HepG2 (cell line): ENCODE data around the gene KAZN.

ENCODE experiments used
- RAD21 ChIP-seq: fragments of 450-650 bp; formaldehyde crosslinking; IDR thresholded peaks from 2 replicates; pipeline ENCODE4 v1.5.0; 2020; ENCODE audit warnings: mild to moderate bottlenecking
- SUZ12 ChIP-seq: fragments of 150-350 bp; IDR thresholded peaks from 2 replicates; pipeline ENCODE4 v1.6.1; 2014; ENCODE audit warnings: low read depth, low read length
- TF ChIP-seq, protein P1 (sequence below): sonication (generic); formaldehyde crosslinking; IDR thresholded peaks from 2 replicates; pipeline ENCODE4 v1.4.0; 2020; ENCODE audit warnings: missing genetic modification reagents

DNA sequence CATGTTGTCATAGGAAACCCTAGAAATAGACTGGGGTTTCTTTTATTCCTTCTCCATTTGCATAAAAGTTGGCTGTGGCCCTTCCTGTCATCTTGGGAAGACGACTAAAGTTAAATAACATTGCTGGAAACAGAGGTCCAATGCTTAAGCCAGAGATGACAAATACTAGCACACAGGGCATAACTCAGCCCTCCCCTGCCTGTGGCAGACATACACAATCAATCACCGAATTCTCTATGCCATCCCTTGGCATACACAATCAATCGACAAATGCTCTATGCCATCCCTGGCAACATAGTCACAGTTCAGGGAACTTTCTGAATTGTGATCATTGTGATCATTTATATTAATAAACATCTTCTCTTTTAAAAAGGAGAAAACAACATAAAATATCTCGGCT, 229.4 kb downstream of the KAZN start:
- TF ChIP-seq, protein P1, sequence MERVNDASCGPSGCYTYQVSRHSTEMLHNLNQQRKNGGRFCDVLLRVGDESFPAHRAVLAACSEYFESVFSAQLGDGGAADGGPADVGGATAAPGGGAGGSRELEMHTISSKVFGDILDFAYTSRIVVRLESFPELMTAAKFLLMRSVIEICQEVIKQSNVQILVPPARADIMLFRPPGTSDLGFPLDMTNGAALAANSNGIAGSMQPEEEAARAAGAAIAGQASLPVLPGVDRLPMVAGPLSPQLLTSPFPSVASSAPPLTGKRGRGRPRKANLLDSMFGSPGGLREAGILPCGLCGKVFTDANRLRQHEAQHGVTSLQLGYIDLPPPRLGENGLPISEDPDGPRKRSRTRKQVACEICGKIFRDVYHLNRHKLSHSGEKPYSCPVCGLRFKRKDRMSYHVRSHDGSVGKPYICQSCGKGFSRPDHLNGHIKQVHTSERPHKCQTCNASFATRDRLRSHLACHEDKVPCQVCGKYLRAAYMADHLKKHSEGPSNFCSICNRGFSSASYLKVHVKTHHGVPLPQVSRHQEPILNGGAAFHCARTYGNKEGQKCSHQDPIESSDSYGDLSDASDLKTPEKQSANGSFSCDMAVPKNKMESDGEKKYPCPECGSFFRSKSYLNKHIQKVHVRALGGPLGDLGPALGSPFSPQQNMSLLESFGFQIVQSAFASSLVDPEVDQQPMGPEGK (CRISPR knock-in tag): no peak
- TF ChIP-seq RAD21: no peak
- TF ChIP-seq SUZ12: no peak
